K562 (cell line): ENCODE data around the gene PLEKHM2. TPM values are rescaled to one million over a fixed set of nuclear protein-coding genes. Genes with fewer than 3 reads are reported as not detected.

ENCODE experiments used
- ATAC-seq: fragments of 200-7000 bp; cut with Tn5 transposase; 3 replicates; pipeline ENCODE4 v1.9.1; 2020; ENCODE audit warnings: moderate library complexity
- BruUV-seq: library from RNA; stranded (reverse); fragments of 400-500 nt; replicated peaks from 2 replicates; lab custom pipeline; 2021; lab: Mats Ljungman, UMichigan
- CTCF ChIA-PET: fragments of 300-600 bp; formaldehyde crosslinking; extraction: SDS; loops from one replicate; lab custom pipeline; 2021; ENCODE audit warnings: low intra/inter-chr PET ratio; lab: Yijun Ruan, JAX
- POLR2A ChIA-PET: fragments of 300-600, 350-650 bp; sonication (Branson Sonifier 250); formaldehyde crosslinking; extraction: SDS; loops from one replicate; lab custom pipeline; 2021; ENCODE audit warnings: antibody characterized with exemption, inconsistent platforms; lab: Yijun Ruan, JAX
- DNase-seq, 4 experiments: peaks; one replicate each; pipeline versions ENCODE4 v3.0.0 to v3.0.0-alpha.2; 2011 to 2018; ENCODE audit warnings: low spot score in 3 of 4, mixed read lengths in 3 of 4; ENCODE audit errors: extremely low read depth in 1 of 4
- FAIRE-seq: peaks from 2 replicates; lab custom pipeline; 2011; peaks lifted over from hg19 to GRCh38; lab: Jason Lieb, UNC
- H2AFZ ChIP-seq: 2 replicates; pipeline ENCODE4 v1.6.0; 2011; ENCODE audit warnings: low read depth, low read length, control low read depth, inconsistent platforms
- H3K27ac ChIP-seq: fragments of 200-600 bp; 3 replicates; pipeline ENCODE4 v1.8.0; 2011; ENCODE audit warnings: low read depth, mild to moderate bottlenecking, control low read depth, inconsistent platforms, low read length, moderate library complexity, mixed read lengths; ENCODE audit errors: extremely low read depth
- H3K27me3 ChIP-seq, 2 experiments: fragments of 300-600 bp in 1 of 2; 2 replicates in 1 of 2; 3 replicates in 1 of 2; pipeline versions ENCODE4 v1.6.0 to v1.8.0; 2011; ENCODE audit warnings: inconsistent platforms in 2 of 2, low read length in 2 of 2, mild to moderate bottlenecking in 1 of 2, mixed read lengths in 1 of 2, moderate library complexity in 1 of 2; ENCODE audit not compliant: control insufficient read depth in 2 of 2, insufficient read depth in 2 of 2
- H3K36me3 ChIP-seq: fragments of 300-600 bp; 3 replicates; pipeline ENCODE4 v1.8.0; 2011; ENCODE audit warnings: mild to moderate bottlenecking, low read length, inconsistent platforms; ENCODE audit not compliant: control insufficient read depth, insufficient read depth
- H3K4me1 ChIP-seq, 2 experiments: fragments of 200-600 bp in 1 of 2; replicated peaks in 1 of 2; 2 replicates in 1 of 2; 3 replicates in 1 of 2; pipeline versions ENCODE4 v1.5.1 to v1.8.0; 2011; ENCODE audit warnings: inconsistent platforms in 2 of 2, low read length in 2 of 2, mild to moderate bottlenecking in 1 of 2, mixed read lengths in 1 of 2, moderate library complexity in 1 of 2; ENCODE audit not compliant: control insufficient read depth in 2 of 2, insufficient read depth in 2 of 2
- H3K4me2 ChIP-seq: 2 replicates; pipeline ENCODE4 v1.6.1; 2011; ENCODE audit warnings: low read length, control low read depth, inconsistent platforms, mixed read lengths; ENCODE audit not compliant: insufficient read depth
- H3K4me3 ChIP-seq: fragments of 200-600 bp; sonication (generic), shearing (Covaris generic); 2 replicates; pipeline ENCODE4 v1.5.1; 2016; ENCODE audit warnings: control low read depth, inconsistent platforms
- H3K79me2 ChIP-seq: fragments of 200-600 bp; 3 replicates; pipeline ENCODE4 v1.8.0; 2011; ENCODE audit warnings: low read length, inconsistent platforms; ENCODE audit not compliant: control insufficient read depth, insufficient read depth
- H3K9ac ChIP-seq, 2 experiments: 2 replicates each; pipeline versions ENCODE4 v1.6.0 to v1.6.1; 2011; ENCODE audit warnings: low read depth in 2 of 2, low read length in 2 of 2, control low read depth in 1 of 2, inconsistent platforms in 1 of 2, mild to moderate bottlenecking in 1 of 2, mixed read lengths in 1 of 2; ENCODE audit not compliant: insufficient read depth in 1 of 2
- H3K9me1 ChIP-seq: one replicate; pipeline ENCODE4 v1.6.0; 2011; ENCODE audit warnings: inconsistent platforms, mild to moderate bottlenecking, low read length, moderate library complexity; ENCODE audit not compliant: control insufficient read depth, insufficient read depth
- H3K9me3 ChIP-seq: replicated peaks from 2 replicates; pipeline ENCODE4 v1.5.1; 2011; ENCODE audit warnings: low read depth, low read length, inconsistent platforms; ENCODE audit not compliant: control insufficient read depth, insufficient read depth
- H4K20me1 ChIP-seq: replicated peaks from 2 replicates; pipeline ENCODE4 v1.6.1; 2011; ENCODE audit warnings: low read length, inconsistent platforms, mixed read lengths; ENCODE audit not compliant: control insufficient read depth, insufficient read depth
- CBFA2T3 ChIP-seq: fragments of 450-650 bp; IDR thresholded peaks from 2 replicates; pipeline ENCODE4 v1.6.1; 2017
- CEBPB ChIP-seq: fragments of 450-650 bp; IDR thresholded peaks from 2 replicates; pipeline ENCODE4 v1.6.1; 2016; ENCODE audit warnings: missing genetic modification characterization, missing compliant biosample characterization
- GMEB1 ChIP-seq: fragments of 250-450 bp; sonication (Bioruptor Pico); IDR thresholded peaks from 2 replicates; pipeline ENCODE4 v1.4.0; 2020; ENCODE audit warnings: mild to moderate bottlenecking
- OTX1 ChIP-seq: fragments of 450-650 bp; formaldehyde crosslinking; IDR thresholded peaks from 2 replicates; pipeline ENCODE4 v1.4.0; 2022; ENCODE audit warnings: mild to moderate bottlenecking
- RNF2 ChIP-seq: sonication (generic); IDR thresholded peaks from 2 replicates; pipeline ENCODE4 v1.6.1; 2016
- SPI1 ChIP-seq: IDR thresholded peaks from 2 replicates; pipeline ENCODE4 v1.6.1; 2011; ENCODE audit warnings: low read depth, low read length, control low read depth, borderline replicate concordance
- WGBS: fragments of 100-300 bp; shearing (Covaris generic); methylation state at CpG from one replicate; pipeline ENCODE4 v1.1.6; 2016; ENCODE audit warnings: low coverage, mixed read lengths; ENCODE audit not compliant: insufficient coverage; ENCODE audit errors: missing lambda C conversion rate; 5-methylcytosine and 5-hydroxymethylcytosine counted together
- in situ Hi-C: fragments of 300-500 bp; cut with MboI; formaldehyde crosslinking; loops from 4 replicates; pipeline ENCODE4 v1.15.0; 2018; ENCODE audit warnings: inconsistent platforms, mixed read lengths
- intact Hi-C: fragments of 100-400 bp; cut with micrococcal nuclease; formaldehyde crosslinking; loops from 2 replicates; pipeline ENCODE4 v1.14.2; 2022
- polyA plus RNA-seq, 8 experiments: library from polyadenylated mRNA; depleted of rRNA in 4 of 8; stranded (reverse) in 5 of 8; unstranded in 3 of 8; fragments of >200 nt; fragmentation: Nextera tagmentation in 2 of 8; fragmentation: Illumina TruSeq in 1 of 8; extraction: Ambion mirVana in 2 of 8; extraction: Trizol in 1 of 8; gene quantifications; 2 replicates each; pipeline versions ENCODE4 v1.2.1 to v1.2.3, GENCODE V29; 2011 to 2014; ENCODE audit warnings: inconsistent platforms in 1 of 8, missing spikeins in 1 of 8
- total RNA-seq, 7 experiments: library from RNA; depleted of rRNA in 6 of 7; stranded (reverse); fragments of >200 nt in 6 of 7; fragmentation: Illumina TruSeq in 2 of 7; extraction: Trizol in 2 of 7; gene quantifications; 2 replicates each; pipeline versions ENCODE4 v1.2.1 to v1.2.3, GENCODE V29; 2011 to 2021; ENCODE audit warnings: low replicate concordance in 1 of 7
- TF ChIP-seq, protein P1 (sequence below), 2 experiments: fragments of 150-350 bp in 1 of 2; IDR thresholded peaks; 2 replicates each; pipeline ENCODE4 v1.6.1; 2012 to 2016; ENCODE audit warnings: low read depth in 2 of 2, low read length in 2 of 2, mild to moderate bottlenecking in 1 of 2, moderate library complexity in 1 of 2

Gene PLEKHM2
- total and polyA plus RNA-seq, 9 of the 15 experiments (the other 6 are each of a cell fraction or from before 2014, with no cell fraction given) = 0.27 to 63.7 (median 33.2) TPM

DNA sequence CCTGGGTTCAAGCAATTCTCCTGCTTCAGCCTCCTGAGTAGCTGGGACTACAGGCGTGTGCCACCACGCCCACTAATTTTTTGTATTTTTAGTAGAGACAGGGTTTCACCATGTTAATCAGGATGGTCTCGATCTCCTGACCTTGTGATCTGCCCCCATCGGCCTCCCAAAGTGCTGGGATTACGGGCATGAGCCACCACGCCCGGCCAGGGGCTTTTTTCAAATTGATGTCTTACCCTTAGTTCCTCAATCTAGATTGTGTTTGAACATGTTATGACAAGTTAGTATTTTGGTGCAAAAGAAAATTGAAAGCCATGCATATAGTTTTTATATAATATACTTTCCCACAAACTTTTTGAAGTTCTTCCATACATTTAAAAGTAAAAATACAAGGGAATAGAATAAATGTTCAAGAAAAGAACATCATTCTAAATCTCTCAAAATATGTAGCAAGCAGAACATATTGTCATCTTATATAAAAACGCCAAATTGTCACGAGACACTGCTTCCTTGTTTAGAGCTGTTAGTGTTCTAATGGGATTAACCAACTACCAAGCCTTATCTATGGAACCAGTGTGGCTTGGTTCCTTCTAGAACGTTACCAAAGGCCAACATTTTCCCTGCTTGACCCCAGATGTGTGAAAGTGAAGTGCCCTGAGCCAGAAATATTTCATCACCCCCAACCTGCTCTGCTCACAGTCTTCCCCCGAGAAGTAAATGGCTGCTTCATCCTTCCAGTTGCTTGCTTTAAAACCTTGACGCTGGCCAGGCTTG, 9.5 kb upstream of the PLEKHM2 start (continued):
- peak; percentile 82 for TF ChIP-seq CBFA2T3
- peak; percentile 56; the same call in 1 of the 2 replicates for TF ChIP-seq RNF2
- TF ChIP-seq, protein P1, sequence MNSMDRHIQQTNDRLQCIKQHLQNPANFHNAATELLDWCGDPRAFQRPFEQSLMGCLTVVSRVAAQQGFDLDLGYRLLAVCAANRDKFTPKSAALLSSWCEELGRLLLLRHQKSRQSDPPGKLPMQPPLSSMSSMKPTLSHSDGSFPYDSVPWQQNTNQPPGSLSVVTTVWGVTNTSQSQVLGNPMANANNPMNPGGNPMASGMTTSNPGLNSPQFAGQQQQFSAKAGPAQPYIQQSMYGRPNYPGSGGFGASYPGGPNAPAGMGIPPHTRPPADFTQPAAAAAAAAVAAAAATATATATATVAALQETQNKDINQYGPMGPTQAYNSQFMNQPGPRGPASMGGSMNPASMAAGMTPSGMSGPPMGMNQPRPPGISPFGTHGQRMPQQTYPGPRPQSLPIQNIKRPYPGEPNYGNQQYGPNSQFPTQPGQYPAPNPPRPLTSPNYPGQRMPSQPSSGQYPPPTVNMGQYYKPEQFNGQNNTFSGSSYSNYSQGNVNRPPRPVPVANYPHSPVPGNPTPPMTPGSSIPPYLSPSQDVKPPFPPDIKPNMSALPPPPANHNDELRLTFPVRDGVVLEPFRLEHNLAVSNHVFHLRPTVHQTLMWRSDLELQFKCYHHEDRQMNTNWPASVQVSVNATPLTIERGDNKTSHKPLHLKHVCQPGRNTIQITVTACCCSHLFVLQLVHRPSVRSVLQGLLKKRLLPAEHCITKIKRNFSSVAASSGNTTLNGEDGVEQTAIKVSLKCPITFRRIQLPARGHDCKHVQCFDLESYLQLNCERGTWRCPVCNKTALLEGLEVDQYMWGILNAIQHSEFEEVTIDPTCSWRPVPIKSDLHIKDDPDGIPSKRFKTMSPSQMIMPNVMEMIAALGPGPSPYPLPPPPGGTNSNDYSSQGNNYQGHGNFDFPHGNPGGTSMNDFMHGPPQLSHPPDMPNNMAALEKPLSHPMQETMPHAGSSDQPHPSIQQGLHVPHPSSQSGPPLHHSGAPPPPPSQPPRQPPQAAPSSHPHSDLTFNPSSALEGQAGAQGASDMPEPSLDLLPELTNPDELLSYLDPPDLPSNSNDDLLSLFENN (IDR thresholded peaks at IDR 0.05; ENCODE audit: low read depth in 2 of 2, low read length in 2 of 2) = 0 out of 4 replicates have a peak, but pooled peaks of 1 of the 2 experiments have one; percentile 34
- TF ChIP-seq CEBPB = peak; percentile 68
- TF ChIP-seq SPI1 = no peak

- BruUV-seq = no TSS peak
These were observed 8.1 kb upstream of the PLEKHM2 start for GRCh38 chr1:15676010-15676409.

More at GRCh38 chr1:15676010-15676409, 8.1 kb upstream of the PLEKHM2 start:
- H3K4me2 ChIP-seq = no peak overlapping the region
- ChIA-PET POLR2A (interaction anchor here (0.8 to 2.9 kb wide), 4 partner anchors 9 to 16 kb away, joined by 3 to 11 read pairs (median 6); a partner anchor contains a TSS), CTCF (no interaction called here)
- DNase-seq (no peak), ATAC-seq (no peak), FAIRE-seq (no peak)
- H3K9ac ChIP-seq = no peak overlapping the region
- intact Hi-C loops (no loop called here), in situ Hi-C loops (no loop called here)
- no peaks in the 10 kb centered on the region for H4K20me1 ChIP-seq
- no peak overlapping the region; the same call in 2 of the 3 replicates for H3K27ac ChIP-seq
- H3K36me3 ChIP-seq = no peaks in the 10 kb centered on the region
- H3K9me3 ChIP-seq = peaks cover 10% of the 10 kb centered on the region
- peaks cover 7 to 8% of the 10 kb centered on the region in 2 experiments; a peak in 4 of 5 replicates for H3K4me1 ChIP-seq
- 45% methylated on average over 2 of the region's 2 CpGs for WGBS
- no peak overlapping the region for H3K4me3 ChIP-seq
- no peaks in the 10 kb centered on the region for H3K9me1 ChIP-seq
- no peaks in the 10 kb centered on the region for H3K27me3 ChIP-seq
- TF ChIP-seq GMEB1 (CRISPR knock-in tag) (no peak), OTX1 (CRISPR knock-in tag) (0 out of 2 replicates have a peak, but pooled peaks have one; percentile 10)
- H2AFZ ChIP-seq = no peak overlapping the region
- H3K79me2 ChIP-seq = no peaks in the 10 kb centered on the region
